GM18520 (cell line): ENCODE data around the gene SPO11.

Experiments used
- ATAC-seq: cut with Tn5 transposase; IDR thresholded peaks from one replicate; pipeline ENCODE4 v1.9.1; 2021; ENCODE audit not compliant: unreplicated experiment

The SPO11 gene

DNA sequence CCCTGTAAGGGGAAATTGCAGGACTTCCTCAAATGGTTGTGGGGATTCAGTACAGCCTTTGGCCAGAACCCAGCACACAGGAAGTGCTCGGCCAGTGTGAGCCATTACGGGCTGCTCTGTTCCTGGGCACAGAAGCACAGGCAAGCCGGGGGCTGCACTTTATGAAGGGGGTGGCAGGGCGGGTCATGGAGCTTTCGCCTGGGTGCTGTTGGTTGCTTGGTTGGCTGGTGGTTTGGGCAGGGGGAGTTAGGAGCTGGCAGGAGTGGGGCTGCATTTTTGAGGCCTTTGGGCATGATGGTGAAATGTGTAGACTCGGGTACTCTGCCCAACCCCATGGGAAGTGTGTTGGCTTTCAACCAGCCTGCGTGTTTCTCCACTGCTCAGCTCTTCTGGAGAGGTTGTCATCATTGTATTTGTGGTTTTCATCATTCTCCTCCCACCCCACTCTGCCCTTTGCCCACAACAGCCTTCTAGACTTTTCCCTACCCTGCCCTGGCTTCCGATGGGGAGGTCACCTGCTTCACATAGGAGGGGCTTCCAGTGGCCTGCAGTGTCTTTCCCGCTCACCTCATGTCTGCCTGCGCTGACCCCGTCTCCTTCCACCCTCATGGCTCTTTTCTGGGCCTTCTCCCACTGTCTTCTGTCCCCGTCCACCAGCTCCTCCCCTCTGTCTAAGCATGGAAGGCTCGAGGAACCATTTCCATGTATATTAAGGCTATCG is 45.5 kb downstream of the SPO11 start:
- no peak for ATAC-seq

DNA sequence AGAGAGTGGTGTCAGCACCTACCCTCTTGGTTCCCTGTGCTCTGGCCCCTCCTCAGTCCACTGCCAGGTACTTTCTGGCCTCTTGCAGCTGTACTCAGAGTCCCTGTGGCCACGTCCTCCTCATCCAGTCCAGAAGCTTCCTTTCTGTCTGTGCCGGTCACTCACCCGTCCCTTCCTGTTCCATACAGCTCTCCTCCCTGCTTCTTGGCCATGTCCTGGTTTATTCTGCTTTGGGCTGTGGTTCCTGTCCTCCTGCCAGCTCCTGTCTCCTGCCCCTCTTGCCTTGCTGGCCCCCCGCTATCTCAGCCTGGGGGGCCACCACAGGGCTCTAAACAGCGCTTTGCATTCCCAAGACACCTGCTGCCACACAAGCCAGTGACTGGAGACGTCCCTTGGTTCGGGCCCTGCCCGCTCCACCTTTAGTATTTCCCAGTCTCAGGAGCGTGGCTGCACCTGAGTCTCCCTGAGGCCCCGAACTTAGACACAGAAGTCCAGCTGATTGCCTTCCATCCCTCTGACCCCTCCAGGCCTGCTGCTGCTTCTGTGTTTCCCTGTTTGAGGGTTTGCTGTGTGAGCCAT is 46.1 kb downstream of the SPO11 start:
- ATAC-seq: no peak

DNA sequence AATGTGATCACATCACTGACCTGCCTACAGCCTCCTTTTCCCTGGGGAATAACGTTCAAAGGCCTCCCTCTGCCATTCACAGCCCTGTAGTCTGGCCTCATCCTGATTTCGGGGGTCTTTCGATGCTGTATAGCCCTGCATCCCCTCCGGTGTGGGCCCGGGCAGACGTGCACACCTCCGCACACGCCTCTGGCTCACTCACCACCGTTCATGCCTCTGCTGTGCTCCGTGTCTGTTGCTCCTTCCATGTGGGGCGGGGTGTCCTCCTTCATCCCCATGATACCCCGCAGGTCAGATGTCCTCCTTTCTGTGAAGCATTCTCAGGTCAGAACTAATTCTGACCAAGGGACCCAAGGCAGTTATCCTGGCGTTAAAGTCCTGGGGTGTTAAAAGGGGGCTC is 47.7 kb downstream of the SPO11 start:
- no peak for ATAC-seq

DNA sequence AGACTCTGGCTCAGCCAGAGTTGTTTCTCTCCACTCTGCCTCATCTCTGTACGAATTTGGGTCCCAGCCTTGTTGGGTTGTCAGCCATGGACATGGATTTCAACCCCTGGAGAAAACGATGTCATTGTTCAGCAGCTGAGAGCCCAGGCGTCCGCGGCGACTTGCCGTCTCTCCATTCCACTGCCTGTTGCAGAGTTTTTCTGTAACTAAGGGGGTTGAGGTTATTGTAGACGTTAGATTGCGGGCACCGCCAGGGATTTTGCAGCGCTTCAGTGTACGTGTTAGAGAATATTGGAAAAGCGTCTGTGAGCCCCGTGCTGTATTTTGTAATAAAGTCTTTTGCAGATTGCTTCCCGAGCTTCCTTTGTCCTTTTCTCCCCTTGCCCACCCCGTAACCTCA is 48.5 kb downstream of the SPO11 start:
- ATAC-seq: no peak

DNA sequence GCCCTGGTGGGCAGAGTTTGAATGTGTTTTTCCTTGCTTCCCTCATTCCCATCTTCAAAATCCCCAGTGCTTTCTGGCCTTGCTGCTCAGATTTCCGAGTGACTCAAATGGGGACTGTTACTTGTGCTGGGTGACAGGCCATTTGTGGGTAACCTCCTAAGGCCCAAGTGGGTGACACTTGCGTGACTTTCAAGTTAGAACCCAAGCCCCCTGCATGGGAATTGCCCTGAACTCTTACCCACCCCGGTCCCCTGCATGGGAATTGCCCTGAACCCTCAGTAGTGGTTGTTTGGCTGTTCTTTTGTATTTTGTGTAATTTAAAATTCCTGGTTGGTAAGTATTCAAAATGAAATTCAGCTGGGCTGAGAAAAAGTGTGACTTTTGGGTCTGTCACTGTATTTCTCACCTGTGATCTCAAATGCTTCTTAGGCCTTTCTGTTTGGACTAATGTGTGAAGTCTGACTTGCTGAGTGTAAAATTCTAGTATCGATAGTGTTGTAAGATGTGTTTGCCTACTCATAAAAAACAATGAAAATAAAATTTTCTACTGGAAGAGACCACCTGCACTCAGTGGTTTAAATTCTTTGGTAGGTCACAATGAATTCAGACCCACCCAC is 49.2 kb downstream of the SPO11 start:
- peak; percentile 41 for ATAC-seq

DNA sequence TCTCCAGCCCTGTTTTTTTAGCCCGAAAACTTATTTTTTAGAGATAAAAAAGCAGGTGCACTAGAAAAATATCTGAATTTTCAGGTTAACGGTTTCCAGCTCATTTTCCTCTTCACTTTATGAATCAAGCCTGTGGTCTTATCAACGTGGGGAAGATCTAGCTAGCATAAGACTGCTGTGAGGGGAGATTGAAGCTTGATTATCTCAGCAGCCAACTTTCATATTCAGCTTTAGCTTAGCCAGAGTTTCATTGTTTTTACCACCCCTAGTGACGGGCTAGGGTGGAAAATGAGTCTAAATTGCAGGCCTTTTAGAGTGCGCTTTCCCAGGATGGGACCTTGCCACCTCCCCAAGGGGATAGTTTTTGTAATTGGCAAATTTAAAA is 49.7 kb downstream of the SPO11 start:
- ATAC-seq: no peak

DNA sequence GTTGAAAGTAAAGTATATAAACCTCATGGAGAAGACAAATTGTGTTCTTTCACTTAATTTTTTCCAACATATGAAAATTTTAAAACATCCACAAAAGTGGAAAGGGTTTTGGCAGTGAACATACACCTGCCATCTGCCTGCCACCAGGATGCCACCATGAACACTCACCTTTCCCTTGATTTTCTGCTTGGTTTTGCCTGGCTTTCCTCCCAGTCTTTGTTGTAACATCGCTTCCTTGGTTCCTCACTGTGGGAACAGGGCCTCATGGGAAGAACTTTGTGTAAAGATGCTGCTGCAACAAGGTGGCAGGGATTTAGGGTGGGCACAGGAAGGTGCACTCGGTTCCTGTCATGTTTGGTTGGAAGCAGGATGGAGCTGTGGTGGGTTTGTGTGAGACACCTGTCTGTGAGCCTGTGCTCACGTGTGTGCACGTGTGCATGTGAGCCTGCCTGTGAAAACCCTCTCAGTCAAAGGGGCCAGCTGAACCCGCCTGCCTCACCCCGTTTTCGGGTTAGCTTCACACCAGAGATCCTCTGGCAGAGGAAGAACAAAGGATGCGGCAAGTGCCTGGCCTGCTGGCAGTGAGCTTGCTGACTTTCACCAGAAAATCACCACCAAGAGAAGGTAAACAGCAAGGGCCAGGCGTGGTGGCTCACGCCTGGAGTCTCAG is 50.6 kb downstream of the SPO11 start:
- ATAC-seq: no peak

DNA sequence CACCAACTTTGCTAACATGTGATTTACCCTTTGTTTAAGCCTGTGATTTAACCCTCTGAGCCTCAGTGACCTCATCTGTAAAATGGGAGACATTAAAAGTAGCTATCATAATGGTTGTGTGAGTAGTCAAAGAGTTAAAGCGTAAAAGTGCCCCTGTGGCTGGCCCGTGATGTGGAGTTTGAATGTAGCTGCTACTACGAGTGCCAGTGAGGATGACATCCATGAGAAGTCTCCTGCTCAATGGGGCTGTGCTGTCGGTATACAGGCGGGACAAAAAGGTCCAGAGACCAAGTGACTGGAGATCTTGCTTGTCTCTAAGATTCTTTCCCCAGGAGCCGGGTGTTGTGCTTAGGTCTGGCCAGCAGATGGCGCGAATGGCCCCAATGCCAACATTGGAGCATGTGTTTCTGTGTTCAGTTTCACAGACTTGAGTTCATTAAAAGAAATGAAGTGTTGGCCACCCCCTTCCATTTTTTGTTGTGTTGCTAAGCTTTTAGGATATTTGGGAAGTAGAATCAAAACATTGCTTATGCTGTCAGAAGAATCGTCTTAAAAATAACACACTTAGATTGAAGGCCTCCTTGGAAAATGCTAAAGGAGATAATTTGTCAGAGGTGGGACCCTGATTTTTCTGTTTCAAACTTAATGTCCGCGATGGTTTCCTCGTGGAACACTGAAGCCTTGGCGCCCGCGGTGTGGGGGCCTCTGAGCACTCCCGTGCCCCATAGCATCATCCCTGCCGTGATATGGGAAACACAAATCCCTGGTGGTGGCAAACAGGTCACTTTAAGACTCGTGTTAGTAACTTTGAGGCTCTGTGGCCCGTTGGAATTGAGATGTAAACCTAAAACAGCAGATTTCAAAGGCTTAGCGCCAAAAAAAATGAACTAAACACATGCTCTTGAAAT is 52.2 kb downstream of the SPO11 start:
- no peak for ATAC-seq

DNA sequence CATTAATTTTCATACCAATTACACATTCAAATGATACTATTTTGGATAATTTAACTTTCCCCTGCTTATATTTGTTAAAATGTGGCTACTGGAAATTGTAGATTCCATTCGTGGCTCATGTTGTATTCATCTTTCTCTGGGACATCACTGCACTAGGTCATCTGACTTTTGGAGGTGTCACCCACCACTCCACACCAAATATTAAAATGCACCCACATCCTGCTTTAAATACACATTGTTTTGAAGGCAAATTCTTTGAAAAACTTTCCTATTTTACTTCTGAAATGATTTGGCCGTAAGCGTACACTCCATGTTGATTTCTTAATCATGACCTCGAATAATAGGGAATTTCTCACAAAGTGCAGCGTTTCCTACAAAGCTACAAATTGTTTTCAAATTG is 52.9 kb downstream of the SPO11 start:
- no peak for ATAC-seq

DNA sequence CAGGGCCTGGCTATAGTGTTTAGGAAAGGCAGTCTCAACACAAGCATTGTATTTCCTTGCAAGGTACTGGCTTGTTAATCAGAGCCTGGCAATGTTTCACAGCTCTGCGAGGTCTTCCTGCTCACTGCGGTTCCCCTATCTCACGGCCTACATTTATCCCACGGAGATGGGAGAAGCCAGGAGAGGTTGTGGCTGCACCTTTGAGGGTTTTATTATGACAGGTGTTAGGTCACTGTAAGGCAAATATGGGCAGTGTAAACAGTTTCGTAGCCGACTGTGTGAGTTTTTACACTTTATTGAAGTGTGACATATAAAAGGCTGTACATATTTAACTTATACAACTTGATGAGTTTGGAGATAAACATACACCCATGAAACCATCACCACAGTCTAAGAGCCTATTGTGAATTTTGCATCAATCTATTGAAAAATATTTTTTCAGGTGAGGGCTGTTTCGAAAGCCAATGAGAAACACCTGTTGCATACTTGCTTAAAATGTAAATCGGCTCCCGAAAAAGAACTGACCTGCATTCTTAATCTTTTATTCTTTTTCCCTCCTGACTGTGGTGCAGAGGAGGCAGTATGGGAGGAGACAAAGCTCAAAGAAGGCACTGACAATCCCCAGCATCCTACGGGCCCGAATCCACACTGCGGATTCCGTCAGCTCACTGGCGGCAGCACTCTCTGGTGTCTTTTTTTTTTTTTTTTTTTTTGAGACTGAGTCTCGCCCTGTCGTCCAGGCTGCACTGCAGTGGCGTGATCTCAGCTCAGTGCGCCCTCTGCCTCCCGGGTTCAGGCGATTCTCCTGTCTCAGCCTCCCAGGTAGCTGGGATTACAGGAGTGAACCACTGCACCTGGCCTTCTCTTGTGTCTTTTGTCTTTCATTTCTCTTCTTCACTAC is 54.1 kb downstream of the SPO11 start:
- no peak for ATAC-seq

DNA sequence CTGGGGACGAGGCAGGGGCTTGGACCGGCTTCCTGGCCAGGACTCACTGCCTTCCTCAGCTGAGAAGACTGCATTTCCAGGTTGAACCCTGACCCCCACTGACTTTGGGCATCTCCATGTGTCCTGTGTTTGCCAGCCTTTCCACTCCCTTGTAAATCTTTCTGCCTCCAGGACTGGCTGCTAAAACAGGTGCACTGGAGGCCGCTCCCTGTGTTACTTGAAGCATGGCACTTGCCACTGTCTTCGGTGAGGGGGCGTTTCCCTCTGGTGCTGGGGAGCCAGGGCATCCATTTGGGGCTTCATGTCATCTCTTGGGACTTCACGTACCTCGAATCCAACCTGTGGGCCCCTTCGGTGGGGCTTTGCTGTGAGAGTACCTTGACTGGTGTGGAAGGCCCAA is 54.9 kb downstream of the SPO11 start:
- ATAC-seq: no peak

DNA sequence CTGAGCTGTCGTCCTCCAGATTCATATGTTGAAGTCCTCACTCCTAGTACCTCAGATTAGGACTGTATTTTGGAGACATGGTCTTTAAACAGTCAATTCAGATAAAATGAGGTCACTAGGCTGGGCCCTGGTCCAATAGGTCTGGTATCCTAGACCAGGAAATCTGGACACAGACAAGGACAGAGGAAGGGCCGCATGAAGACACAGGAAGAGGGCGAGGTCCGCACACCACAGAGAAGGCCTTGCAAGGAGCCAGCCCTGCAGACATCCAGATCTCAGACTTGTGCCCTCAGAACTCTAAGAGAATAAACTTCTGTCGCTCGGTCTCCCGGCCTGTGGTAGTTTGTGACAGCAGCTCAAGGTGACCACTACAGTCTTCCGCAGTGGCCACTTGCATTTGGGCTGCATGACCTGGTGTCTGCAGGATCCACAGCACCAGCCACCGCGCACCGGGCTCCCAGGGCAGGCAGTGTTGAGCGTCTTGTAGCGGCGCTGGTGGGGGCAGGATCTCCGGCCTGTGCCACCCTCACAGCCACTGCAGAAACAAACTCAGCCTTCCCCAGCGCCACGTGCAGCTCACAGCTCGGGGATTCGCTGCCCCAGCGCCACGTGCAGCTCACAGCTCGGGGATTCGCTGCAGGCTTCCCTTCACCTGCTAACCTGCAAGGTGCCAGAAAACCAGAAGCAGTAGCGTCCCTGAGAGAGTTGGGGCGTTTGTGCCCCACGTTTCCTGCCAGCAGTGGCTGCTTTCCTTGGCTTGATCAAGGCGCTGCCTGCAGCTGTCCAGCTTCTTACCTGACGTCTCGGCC is 55.6 kb downstream of the SPO11 start:
- no peak for ATAC-seq

DNA sequence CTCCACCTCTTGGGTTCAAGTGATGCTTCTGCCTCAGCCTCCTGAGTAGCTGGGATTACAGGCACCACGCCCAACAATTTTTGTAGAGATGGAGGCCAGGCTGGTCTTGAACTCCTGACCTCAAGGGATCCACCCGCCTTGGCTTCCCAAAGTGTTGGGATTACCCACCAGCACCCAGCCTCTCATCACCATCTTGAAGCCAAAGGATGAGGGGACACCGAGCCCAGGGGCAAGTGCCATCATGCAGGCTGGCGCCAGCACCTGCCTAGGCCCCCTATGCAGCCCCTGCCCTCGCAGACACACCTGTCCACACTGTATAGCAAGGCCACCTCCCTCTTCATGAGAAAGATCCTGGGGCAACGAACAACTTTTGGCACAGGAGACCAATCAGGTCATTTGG is 56.3 kb downstream of the SPO11 start:
- no peak for ATAC-seq

DNA sequence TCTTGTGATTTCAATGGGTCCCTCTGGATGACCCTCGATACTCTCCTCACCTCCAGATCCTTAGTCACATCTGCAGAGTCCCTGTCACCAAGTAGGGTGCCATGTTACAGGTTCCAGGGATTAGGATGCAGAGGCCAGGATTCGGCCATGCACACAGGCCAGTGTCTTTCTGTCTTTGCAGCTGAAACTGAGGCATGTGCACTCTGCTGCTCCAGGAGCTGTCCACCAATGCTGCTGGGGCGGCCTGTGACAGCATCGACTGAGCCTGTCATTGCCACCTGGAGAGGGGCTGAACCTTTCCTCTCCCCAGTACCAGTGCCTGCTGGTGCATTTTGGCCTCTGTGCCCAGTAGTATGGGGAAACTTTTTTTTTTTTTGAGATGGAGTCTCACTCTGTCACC is 57.2 kb downstream of the SPO11 start:
- no peak for ATAC-seq

DNA sequence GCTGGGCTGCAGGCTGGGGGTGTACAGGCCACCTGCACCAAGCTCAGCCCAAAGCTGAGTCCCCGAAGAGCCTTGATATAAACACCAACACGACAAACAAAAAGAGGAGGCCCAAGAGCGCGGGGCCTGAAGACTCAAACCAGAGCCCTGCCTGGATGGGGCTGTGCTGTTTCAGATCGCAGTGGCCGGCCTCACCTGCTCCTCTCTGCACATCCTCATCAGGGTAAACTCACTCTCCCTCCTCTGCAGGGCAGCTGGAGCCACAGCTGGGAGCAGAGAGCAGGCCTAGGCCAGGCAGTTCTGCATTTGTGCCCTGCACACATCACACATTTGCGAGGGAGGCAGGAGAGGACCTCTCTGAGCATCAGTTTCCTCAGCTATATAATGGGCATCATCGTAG is 57.9 kb downstream of the SPO11 start:
- no peak for ATAC-seq

DNA sequence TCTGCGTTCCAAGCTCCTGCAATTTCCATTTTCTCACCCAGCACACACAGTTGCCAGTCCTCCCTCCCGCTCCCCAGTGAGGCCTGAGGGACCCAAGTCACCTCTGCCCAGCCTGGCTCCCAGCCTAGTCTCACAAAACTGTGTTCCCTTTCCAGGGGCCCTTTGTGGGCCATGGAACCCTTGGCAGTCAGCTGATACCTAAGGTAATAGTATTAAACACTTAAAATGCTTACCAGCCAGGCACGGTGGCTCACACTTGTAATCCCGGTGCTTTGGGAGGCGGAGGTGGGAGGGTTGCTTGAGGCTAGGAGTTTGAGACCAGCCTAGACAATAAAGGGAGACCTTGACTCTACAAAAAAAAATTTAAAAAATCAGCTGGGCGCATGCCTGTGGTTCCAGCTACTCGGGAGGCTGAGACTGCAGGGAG is 58.4 kb downstream of the SPO11 start:
- ATAC-seq: no peak

DNA sequence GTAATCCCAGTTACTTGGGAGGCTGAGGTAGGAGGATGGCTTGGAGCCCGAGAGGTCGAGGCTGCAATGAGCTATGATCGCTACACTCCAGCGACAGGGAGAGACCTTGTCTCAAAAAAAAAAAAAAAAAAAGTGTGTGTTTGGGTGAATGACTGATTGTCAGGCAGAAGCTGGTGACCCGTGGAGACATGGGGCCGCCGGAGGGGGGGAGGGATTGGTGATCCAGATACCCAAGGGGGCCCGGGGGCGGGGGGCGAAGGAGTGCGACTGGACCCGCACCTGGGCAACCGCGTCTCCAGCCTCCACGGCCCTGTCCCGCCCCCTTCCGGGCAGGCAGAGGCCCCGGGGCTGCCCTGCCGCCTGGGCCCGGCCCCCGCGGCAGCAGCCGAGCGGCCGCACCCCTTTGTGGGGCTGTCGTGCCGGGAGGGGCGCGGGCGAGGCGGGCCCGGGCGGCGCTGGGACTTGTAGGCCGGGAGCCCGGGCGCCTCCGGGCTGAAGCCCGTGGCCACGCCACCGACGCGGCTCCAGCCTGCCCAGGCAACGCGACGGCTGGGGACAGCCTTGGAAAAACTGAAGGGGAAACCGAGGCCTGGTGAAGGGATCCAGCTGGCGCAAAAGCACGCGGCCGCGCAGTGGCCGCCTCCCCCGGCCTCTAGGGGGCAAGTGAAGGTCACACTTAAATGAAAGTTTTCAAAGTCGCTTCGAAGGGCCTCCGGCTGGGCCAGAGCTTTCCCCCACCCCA is 59.5 kb downstream of the SPO11 start:
- ATAC-seq: no peak
